GM19397 (cell line): ENCODE data around the gene RASSF8.
A peak's percentile ranks its signal among the peaks of the same experiment; 100 is the strongest.

ENCODE experiments used
- ATAC-seq: cut with Tn5 transposase; IDR thresholded peaks from one replicate; pipeline ENCODE4 v1.9.1; 2021; ENCODE audit warnings: mild to moderate bottlenecking, moderate library complexity; ENCODE audit not compliant: unreplicated experiment

Gene RASSF8

DNA sequence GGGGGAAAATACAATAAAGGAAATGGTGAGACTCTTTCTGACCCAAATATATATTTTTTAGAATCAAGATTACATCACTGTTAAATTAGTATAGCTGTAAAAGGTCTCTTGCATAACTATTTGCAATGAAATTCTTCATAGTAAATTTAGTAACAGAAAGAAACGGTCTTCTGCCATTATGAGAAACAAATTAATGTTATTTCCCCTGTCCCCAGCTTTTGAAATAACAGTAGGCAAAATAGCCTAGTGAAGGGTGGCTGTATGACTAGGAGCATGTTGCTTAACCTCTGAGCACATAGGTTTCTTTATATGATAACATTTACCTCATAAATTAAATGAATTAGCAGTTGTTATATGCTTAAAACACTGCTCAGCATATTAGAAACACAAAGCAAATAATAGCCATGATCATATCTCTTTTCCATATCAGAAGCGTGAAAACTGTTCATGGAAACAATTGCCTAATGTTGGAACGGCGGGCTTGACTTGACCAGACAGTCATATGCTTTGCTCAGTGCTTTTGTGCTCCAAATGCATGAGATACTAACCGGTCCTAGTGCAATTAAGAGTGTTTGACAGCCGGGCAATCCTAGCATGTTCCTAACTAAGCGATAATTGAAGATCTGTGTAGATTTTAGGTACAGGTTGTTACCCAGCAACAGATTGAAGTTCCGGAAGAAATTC is 142.3 kb downstream of the RASSF8 start:
- ATAC-seq, result no peak

DNA sequence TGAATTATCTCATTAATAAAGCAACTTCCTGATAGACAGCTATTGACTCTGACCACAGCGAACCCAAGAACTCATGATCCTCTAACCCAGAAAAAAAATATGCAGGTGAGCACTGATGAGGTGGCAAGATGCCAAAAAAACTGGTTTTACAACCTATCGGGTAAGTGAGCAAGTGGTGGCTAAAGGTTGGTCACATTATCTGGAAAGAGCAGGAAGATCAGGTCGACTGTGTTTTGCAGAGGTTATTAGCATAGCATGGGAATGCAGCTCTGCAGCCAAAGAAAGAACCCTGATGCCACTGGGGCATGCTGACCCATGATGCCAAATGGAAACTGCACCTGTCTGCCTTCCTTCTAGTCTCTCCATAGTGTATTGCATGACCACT is 142.9 kb downstream of the RASSF8 start:
- ATAC-seq, result no peak

GRCh38 chr12:26101763-26102162 is 143.3 kb downstream of the RASSF8 start:
- ATAC-seq, result no peak

DNA sequence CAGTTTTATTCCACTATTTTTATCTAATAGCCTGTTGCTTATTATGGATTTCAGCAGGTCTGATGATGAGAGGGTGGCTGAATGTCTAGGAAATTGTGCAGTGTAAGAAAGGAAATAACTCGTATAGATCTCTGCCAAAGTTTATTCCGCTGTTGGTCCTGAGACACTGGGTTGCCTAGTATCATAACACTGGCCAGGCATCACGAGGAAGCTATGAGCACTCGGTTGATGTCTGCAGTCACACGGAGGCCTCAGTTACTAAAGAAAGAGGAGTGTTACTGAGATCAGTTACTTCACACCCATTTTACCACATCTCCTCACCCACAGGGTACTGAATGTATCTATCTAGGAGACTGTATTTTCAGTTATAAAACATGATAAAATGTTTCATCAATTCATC is 144.5 kb downstream of the RASSF8 start:
- ATAC-seq, result no peak

DNA sequence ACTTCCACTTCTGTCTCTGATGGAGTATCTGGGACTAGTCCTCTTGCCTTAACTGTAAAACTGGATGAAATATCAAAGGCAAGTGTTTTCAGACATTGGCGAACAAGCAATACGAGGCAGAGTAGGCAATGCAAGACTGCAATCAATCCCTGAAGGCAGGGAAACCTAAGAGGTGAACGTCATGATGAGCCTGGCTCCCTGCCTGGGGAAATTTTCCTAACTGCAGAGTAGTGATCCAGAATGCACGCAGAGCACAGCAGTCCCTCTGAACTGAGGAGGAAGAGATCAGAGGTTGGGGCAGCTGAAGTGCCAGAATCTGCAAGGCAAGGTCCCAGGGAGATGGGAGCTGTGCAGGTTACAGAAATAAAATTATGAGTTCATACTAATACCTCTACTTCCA is 147.9 kb downstream of the RASSF8 start:
- no peak for ATAC-seq

- no peak for ATAC-seq
These were observed 150.4 kb downstream of the RASSF8 start for GRCh38 chr12:26108915-26109314.

GRCh38 chr12:26109343-26109881 is 150.9 kb downstream of the RASSF8 start:
- no peak for ATAC-seq

DNA sequence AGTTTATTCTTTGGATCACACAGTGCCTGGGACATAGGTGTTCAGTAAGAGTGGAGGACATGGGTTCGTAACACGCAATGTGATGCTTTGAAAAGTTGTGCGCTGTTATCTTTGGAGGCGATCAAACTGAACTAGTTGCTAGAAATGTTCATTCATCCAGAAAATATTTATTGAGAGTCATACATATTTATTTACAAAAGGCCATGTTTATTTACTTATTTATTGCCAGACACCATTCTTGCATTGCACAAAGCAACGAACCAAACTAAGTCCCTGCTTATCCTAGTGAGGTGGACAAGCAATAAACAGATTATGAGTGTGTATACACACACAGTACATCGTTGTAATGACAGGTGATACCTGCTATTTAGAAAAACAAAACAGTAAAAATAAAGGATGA is 153.8 kb downstream of the RASSF8 start:
- no peak for ATAC-seq

- no peak for ATAC-seq
These were observed 154.2 kb downstream of the RASSF8 start for GRCh38 chr12:26112703-26113147.

DNA sequence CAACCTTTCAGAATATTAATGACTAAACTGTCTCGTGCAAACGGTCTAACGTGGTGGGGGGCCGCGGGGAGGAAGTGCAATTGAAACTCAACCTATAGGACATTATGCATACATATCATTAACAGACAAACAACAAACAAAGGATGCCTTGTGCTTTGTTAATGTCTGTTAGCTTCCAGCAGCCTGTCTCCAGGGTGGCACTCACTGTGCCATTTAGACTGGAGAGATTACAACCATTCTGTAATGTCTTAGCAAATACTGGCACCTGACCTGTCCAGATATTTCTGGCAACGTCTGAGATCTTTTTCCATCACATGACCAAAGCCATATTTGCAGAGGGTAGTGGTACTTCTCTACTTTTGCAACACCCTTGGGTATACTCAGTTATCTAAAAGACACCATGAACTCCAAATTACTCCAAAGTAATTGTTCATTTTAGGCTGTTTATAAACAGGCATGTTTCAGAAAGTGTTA is 154.7 kb downstream of the RASSF8 start:
- no peak for ATAC-seq

GRCh38 chr12:26113853-26114719 is 155.6 kb downstream of the RASSF8 start:
- peak; percentile 87 for ATAC-seq

DNA sequence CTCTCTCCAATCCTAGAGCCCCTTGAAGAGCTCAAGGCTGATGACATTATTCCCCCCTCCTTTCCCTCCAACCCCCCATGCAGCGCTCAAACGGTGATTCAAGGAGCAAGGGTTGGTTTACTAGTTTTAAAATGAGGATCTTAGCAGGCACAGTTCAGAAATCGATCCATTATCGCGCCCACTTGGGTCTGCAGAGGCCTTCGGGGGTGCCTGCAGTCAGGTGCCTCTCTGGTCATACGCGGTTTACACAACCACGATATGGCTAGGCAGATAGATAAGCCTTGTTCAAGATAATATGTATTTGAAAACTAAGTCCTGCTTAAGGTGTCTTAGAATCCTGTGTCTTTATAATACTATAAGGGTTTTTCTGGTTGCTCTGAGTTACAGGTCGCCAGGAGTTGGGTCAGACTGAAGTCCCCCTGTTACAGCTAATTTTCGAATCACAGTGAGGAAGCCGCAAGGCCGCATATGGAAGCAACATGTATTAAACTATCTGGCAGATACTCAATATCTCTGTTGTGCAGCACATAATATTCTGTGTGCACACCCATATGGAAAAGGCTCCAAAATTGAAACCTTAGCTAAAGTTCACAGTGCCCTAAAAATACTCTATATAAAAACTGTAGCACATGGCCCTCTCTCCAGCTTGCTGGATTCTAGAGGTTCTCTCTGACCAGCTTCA is 156.4 kb downstream of the RASSF8 start:
- no peak for ATAC-seq

GRCh38 chr12:26116829-26117715 is 158.6 kb downstream of the RASSF8 start:
- ATAC-seq, result no peak

DNA sequence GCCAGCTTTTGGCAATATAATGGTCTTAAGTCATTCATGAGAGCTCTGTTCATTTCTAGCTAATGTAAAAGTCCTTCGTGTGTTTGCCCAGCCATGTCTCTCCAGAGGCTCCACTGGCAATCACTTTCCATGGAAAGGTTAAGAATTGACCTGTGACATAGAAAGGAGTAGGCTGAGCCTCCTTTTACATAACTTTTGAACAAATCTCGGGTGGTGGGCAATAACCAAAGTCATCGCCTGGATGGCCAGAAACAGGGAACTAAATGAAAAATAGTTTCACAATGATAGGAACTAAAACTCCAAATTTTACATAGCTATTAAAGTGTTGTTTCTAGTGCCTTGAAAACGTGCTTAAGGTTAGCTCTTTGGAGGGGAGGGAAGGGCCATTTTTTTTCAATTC is 159.8 kb downstream of the RASSF8 start:
- no peak for ATAC-seq

GRCh38 chr12:26119391-26119989 is 161.0 kb downstream of the RASSF8 start:
- ATAC-seq, result no peak

- ATAC-seq, result no peak
These were observed 162.2 kb downstream of the RASSF8 start for GRCh38 chr12:26120561-26121274.

DNA sequence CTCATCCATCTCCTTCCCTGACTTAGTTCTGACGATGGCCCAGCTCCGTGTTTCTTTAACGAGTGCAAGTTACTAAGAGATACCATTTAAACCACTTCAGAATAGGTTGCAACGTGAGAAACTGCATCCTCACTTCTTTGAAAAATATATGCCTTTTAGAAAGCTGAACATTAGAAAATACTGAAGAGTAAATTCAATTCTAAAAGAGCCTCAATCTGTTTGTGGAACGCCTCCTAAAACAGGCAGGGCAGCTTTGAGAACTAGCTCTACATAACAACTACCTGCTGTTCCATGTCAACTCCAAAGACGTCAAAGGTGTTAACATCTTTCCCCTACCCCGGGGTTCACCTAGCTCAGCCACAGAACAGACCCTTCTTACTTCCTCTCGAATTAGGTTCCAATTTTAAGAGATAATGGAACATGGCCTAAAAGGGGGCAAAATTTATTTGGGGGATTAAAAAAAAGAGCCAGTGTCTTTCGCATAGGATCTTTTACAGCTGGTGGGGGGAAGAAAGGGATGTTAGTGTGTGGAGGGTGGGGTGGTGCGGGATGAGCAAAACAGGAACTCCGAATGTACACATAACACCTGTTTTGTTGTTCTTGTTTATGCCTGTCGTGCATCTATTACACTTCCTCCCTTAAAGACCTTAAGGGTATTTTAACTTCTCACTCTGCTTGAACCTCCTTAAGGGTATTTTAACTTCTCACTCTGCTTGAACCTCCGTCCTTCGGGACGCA is 163.0 kb downstream of the RASSF8 start:
- ATAC-seq, result no peak

- peak; percentile 27 for ATAC-seq
These were observed 163.7 kb downstream of the RASSF8 start for GRCh38 chr12:26122061-26122680.
